ENCODE results near the gene DHRS7C.

DNA sequence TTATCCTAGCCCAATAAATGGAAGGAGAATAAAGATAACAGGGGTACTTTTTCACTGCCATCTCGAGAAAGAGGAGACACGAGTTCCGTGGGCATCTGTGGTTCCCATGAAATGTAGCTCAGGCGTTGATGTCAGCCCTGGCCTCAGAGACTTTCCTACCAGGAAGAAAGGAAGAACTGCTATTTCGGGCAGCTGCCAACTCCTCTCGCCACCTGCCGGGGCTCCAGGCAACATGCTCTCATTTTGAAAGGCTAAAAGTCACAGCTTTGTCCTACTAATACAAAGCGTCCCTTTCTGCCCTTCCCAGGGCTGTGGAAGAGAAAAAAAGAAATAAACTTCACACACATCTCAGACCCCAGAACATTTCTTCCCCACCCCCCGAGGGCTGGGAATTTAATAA lies 65.8 kb downstream of the DHRS7C start:
- TF ChIP-seq, protein P1, sequence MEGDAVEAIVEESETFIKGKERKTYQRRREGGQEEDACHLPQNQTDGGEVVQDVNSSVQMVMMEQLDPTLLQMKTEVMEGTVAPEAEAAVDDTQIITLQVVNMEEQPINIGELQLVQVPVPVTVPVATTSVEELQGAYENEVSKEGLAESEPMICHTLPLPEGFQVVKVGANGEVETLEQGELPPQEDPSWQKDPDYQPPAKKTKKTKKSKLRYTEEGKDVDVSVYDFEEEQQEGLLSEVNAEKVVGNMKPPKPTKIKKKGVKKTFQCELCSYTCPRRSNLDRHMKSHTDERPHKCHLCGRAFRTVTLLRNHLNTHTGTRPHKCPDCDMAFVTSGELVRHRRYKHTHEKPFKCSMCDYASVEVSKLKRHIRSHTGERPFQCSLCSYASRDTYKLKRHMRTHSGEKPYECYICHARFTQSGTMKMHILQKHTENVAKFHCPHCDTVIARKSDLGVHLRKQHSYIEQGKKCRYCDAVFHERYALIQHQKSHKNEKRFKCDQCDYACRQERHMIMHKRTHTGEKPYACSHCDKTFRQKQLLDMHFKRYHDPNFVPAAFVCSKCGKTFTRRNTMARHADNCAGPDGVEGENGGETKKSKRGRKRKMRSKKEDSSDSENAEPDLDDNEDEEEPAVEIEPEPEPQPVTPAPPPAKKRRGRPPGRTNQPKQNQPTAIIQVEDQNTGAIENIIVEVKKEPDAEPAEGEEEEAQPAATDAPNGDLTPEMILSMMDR (conservative IDR thresholded peaks at IDR 0.05), result no peak
- TF ChIP-seq ZFX (IDR thresholded peaks at IDR 0.05), result no peak
